ENCODE results near the gene IPCEF1. TPM values are rescaled to one million over a fixed set of nuclear protein-coding genes. Genes with fewer than 3 reads are reported as not detected.
A peak's percentile ranks its signal among the peaks of the same experiment; 100 is the strongest.

The IPCEF1 gene
- polyA plus RNA-seq, 1 experiment, result 0.35 TPM

- no peaks in the 10 kb centered on the region; the same call in 1 of the 2 replicates for H3K9me3 ChIP-seq (ENCODE audit: control insufficient read depth, insufficient read depth, low read length)
- TF ChIP-seq CTCF (IDR thresholded peaks at IDR 0.05; ENCODE audit: low read depth, low read length), result no peak
- ChIA-PET CTCF (interaction anchor here (1.4 kb wide), 1 partner anchor 11 kb away, joined by 3 read pairs; no protein-coding TSS in a partner anchor), POLR2A (no interaction called here)
- no peak overlapping the region for H3K4me3 ChIP-seq (ENCODE audit: low read depth, low read length)
- no peaks in the 10 kb centered on the region for H3K27me3 ChIP-seq (ENCODE audit: control insufficient read depth, insufficient read depth, low read length)
- DNase-seq (ENCODE audit: low read depth, low spot score), result no peak
- no peak overlapping the region for H3K27ac ChIP-seq (ENCODE audit: low read depth, low read length)
Observed at GRCh38 chr6:154359679-154360078, 3.1 kb upstream of the IPCEF1 start.

- POLR2A ChIA-PET, result no interaction called here
- TF ChIP-seq CTCF (IDR thresholded peaks at IDR 0.05; ENCODE audit: low read depth, low read length), result no peak
- CTCF ChIA-PET, result interaction anchor here (1.4 kb wide), 1 partner anchor 11 kb away, joined by 3 read pairs; no protein-coding TSS in a partner anchor
- DNase-seq (ENCODE audit: low read depth, low spot score), result no peak
- Histone ChIP-seq H3K27ac (ENCODE audit: low read depth, low read length) (no peak overlapping the region), H3K9me3 (ENCODE audit: control insufficient read depth, insufficient read depth, low read length) (no peaks in the 10 kb centered on the region; the same call in 1 of the 2 replicates), H3K27me3 (ENCODE audit: control insufficient read depth, insufficient read depth, low read length) (no peaks in the 10 kb centered on the region), H3K4me3 (ENCODE audit: low read depth, low read length) (peak overlapping the region; percentile 20; the same call in 1 of the 2 replicates)
Observed at GRCh38 chr6:154359161-154359574, 2.6 kb upstream of the IPCEF1 start.

- no peaks in the 10 kb centered on the region for H3K27me3 ChIP-seq (ENCODE audit: control insufficient read depth, insufficient read depth, low read length)
- no peaks in the 10 kb centered on the region; the same call in 1 of the 2 replicates for H3K9me3 ChIP-seq (ENCODE audit: control insufficient read depth, insufficient read depth, low read length)
- TF ChIP-seq CTCF (IDR thresholded peaks at IDR 0.05; ENCODE audit: low read depth, low read length), result no peak
- H3K27ac ChIP-seq (ENCODE audit: low read depth, low read length), result no peak overlapping the region
- POLR2A ChIA-PET, result no interaction called here
- CTCF ChIA-PET, result interaction anchor here (1.4 kb wide), 1 partner anchor 12 kb away, joined by 3 read pairs; no protein-coding TSS in a partner anchor
- H3K4me3 ChIP-seq (ENCODE audit: low read depth, low read length), result no peak overlapping the region
- DNase-seq (ENCODE audit: low read depth, low spot score), result no peak
Observed at GRCh38 chr6:154358019-154358545, 1.5 kb upstream of the IPCEF1 start.

- no peaks in the 10 kb centered on the region; the same call in 1 of the 2 replicates for H3K9me3 ChIP-seq (ENCODE audit: control insufficient read depth, insufficient read depth, low read length)
- ChIA-PET CTCF (no interaction called here), POLR2A (no interaction called here)
- H3K27me3 ChIP-seq (ENCODE audit: control insufficient read depth, insufficient read depth, low read length), result no peaks in the 10 kb centered on the region
- DNase-seq (ENCODE audit: low read depth, low spot score), result no peak
- no peak overlapping the region for H3K4me3 ChIP-seq (ENCODE audit: low read depth, low read length)
- no peak for TF ChIP-seq CTCF (IDR thresholded peaks at IDR 0.05; ENCODE audit: low read depth, low read length)
- no peak overlapping the region for H3K27ac ChIP-seq (ENCODE audit: low read depth, low read length)
Observed at GRCh38 chr6:154356113-154356512, 490 bp downstream of the IPCEF1 start.

- ChIA-PET CTCF (interaction anchor here (1.3 to 1.6 kb wide), 2 partner anchors 17 to 200 kb away, joined by 3 to 5 read pairs; no protein-coding TSS in a partner anchor), POLR2A (interaction anchor here (0.6 kb wide), 2 partner anchors 156 to 260 kb away, joined by 4 to 6 read pairs; partner anchors contain the start of gene CNKSR3)
- no peaks in the 10 kb centered on the region; the same call in 1 of the 2 replicates for H3K9me3 ChIP-seq (ENCODE audit: control insufficient read depth, insufficient read depth, low read length)
- no peak for DNase-seq (ENCODE audit: low read depth, low spot score)
- no peak for TF ChIP-seq CTCF (IDR thresholded peaks at IDR 0.05; ENCODE audit: low read depth, low read length)
- H3K4me3 ChIP-seq (ENCODE audit: low read depth, low read length), result no peak overlapping the region
- no peaks in the 10 kb centered on the region for H3K27me3 ChIP-seq (ENCODE audit: control insufficient read depth, insufficient read depth, low read length)
- H3K27ac ChIP-seq (ENCODE audit: low read depth, low read length), result no peak overlapping the region
Observed at GRCh38 chr6:154354265-154354777, 2.3 kb downstream of the IPCEF1 start.

Data from AG04450 (cell line).